H9 (cell line): ENCODE measurements around the gene OSBPL8. TPM values are rescaled to one million over a fixed set of nuclear protein-coding genes. Genes with fewer than 3 reads are reported as not detected.

ENCODE experiments used
- DNase-seq: peaks from one replicate; pipeline ENCODE4 v3.0.0-alpha.2; 2017
- H2AFZ ChIP-seq: one replicate; pipeline ENCODE4 v1.6.1; 2013; ENCODE audit warnings: mild to moderate bottlenecking, low read length, control low read depth, moderate library complexity
- H2AK5ac ChIP-seq: 2 replicates; pipeline ENCODE4 v1.6.1; 2013; ENCODE audit warnings: low read length, control low read depth, mixed read lengths; ENCODE audit not compliant: insufficient read length
- H2BK120ac ChIP-seq: one replicate; pipeline ENCODE4 v1.6.1; 2013; ENCODE audit warnings: low read depth, mild to moderate bottlenecking, low read length, control low read depth, inconsistent platforms; ENCODE audit not compliant: poor library complexity, severe bottlenecking
- H2BK12ac ChIP-seq: 2 replicates; pipeline ENCODE4 v1.6.1; 2013; ENCODE audit warnings: low read length, control low read depth, mixed read lengths, low read depth; ENCODE audit not compliant: insufficient read length
- H2BK15ac ChIP-seq: 2 replicates; pipeline ENCODE4 v1.6.1; 2013; ENCODE audit warnings: low read depth, low read length, control low read depth
- H2BK20ac ChIP-seq: one replicate; pipeline ENCODE4 v1.6.1; 2013; ENCODE audit warnings: low read depth, mild to moderate bottlenecking, low read length, control low read depth, inconsistent platforms; ENCODE audit not compliant: poor library complexity, severe bottlenecking
- H2BK5ac ChIP-seq: 2 replicates; pipeline ENCODE4 v1.6.1; 2013; ENCODE audit warnings: low read length, control low read depth, mixed read lengths; ENCODE audit not compliant: insufficient read length
- H3K14ac ChIP-seq: 2 replicates; pipeline ENCODE4 v1.6.1; 2013; ENCODE audit warnings: low read length, control low read depth; ENCODE audit not compliant: insufficient read depth
- H3K18ac ChIP-seq: 2 replicates; pipeline ENCODE4 v1.6.1; 2013; ENCODE audit warnings: low read depth, mild to moderate bottlenecking, mixed read lengths, low read length, control low read depth; ENCODE audit not compliant: insufficient read length
- H3K23ac ChIP-seq: 2 replicates; pipeline ENCODE4 v1.6.1; 2013; ENCODE audit warnings: low read length, control low read depth, mixed read lengths, low read depth; ENCODE audit not compliant: insufficient read length
- H3K23me2 ChIP-seq: 2 replicates; pipeline ENCODE4 v1.6.1; 2013; ENCODE audit warnings: low read depth, mild to moderate bottlenecking, mixed read lengths, low read length, control low read depth; ENCODE audit not compliant: insufficient read length, poor library complexity, severe bottlenecking
- H3K27ac ChIP-seq: 2 replicates; pipeline ENCODE4 v1.5.1; 2013; ENCODE audit warnings: low read length, control low read depth, mixed read lengths, low read depth; ENCODE audit not compliant: insufficient read length
- H3K27me3 ChIP-seq: 2 replicates; pipeline ENCODE4 v1.6.1; 2013; ENCODE audit warnings: low read length, control low read depth, inconsistent platforms; ENCODE audit not compliant: insufficient read depth
- H3K4ac ChIP-seq: 2 replicates; pipeline ENCODE4 v1.6.1; 2013; ENCODE audit warnings: low read depth, mild to moderate bottlenecking, control low read depth, inconsistent platforms, low read length, moderate library complexity
- H3K4me1 ChIP-seq: 2 replicates; pipeline ENCODE4 v1.6.1; 2013; ENCODE audit warnings: low read length, control low read depth, inconsistent platforms; ENCODE audit not compliant: insufficient read depth
- H3K4me2 ChIP-seq: 2 replicates; pipeline ENCODE4 v1.6.1; 2013; ENCODE audit warnings: low read length, control low read depth, mixed read lengths; ENCODE audit not compliant: insufficient read length, insufficient read depth
- H3K56ac ChIP-seq: 2 replicates; pipeline ENCODE4 v1.6.1; 2013; ENCODE audit warnings: low read depth, mild to moderate bottlenecking, mixed read lengths, low read length, control low read depth; ENCODE audit not compliant: insufficient read length
- H3K79me1 ChIP-seq: 2 replicates; pipeline ENCODE4 v1.6.1; 2013; ENCODE audit warnings: low read depth, mild to moderate bottlenecking, moderate library complexity, low read length, control low read depth, inconsistent platforms; ENCODE audit not compliant: insufficient read depth, poor library complexity, severe bottlenecking
- H3K79me2 ChIP-seq: 2 replicates; pipeline ENCODE4 v1.6.1; 2013; ENCODE audit warnings: low read length, control low read depth, inconsistent platforms; ENCODE audit not compliant: insufficient read depth
- H3K9ac ChIP-seq: 2 replicates; pipeline ENCODE4 v1.6.1; 2013; ENCODE audit warnings: low read length, control low read depth, mixed read lengths; ENCODE audit not compliant: insufficient read length; ENCODE audit errors: extremely low read depth
- H3K9me3 ChIP-seq: one replicate; pipeline ENCODE4 v1.6.1; 2013; ENCODE audit warnings: low read depth, low read length, inconsistent platforms; ENCODE audit not compliant: control insufficient read depth
- H3T11ph ChIP-seq: one replicate; pipeline ENCODE4 v1.6.1; 2013; ENCODE audit warnings: mild to moderate bottlenecking, low read length, control low read depth, inconsistent platforms
- H4K20me1 ChIP-seq: one replicate; pipeline ENCODE4 v1.6.1; 2013; ENCODE audit not compliant: control insufficient read depth, insufficient read length, insufficient read depth
- H4K5ac ChIP-seq: 2 replicates; pipeline ENCODE4 v1.6.1; 2013; ENCODE audit warnings: low read depth, mild to moderate bottlenecking, mixed read lengths, low read length, control low read depth; ENCODE audit not compliant: insufficient read length
- H4K8ac ChIP-seq: replicated peaks from 2 replicates; pipeline ENCODE4 v1.6.1; 2013; ENCODE audit warnings: low read length, control low read depth, mixed read lengths, low read depth; ENCODE audit not compliant: insufficient read length
- H4K91ac ChIP-seq: 2 replicates; pipeline ENCODE4 v1.6.1; 2013; ENCODE audit warnings: low read depth, mild to moderate bottlenecking, moderate library complexity, mixed read lengths, low read length, control low read depth; ENCODE audit not compliant: insufficient read length
- H3K27ac Mint-ChIP-seq, 3 experiments: 2 replicates in 2 of 3; 3 replicates in 1 of 3; pipeline ENCODE4 v1.8.0; 2020 to 2021; ENCODE audit warnings: mixed read lengths in 3 of 3, mild to moderate bottlenecking in 1 of 3, moderate library complexity in 1 of 3
- H3K27me3 Mint-ChIP-seq: 2 replicates; pipeline ENCODE4 v1.8.0; 2021; ENCODE audit warnings: low read depth, mild to moderate bottlenecking, moderate library complexity, mixed read lengths
- H3K36me3 Mint-ChIP-seq, 3 experiments: 2 replicates in 2 of 3; 3 replicates in 1 of 3; pipeline ENCODE4 v1.8.0; 2020 to 2021; ENCODE audit warnings: low read depth in 3 of 3, mixed read lengths in 3 of 3; ENCODE audit not compliant: insufficient read depth in 1 of 3
- H3K4me1 Mint-ChIP-seq, 2 experiments: 2 replicates each; pipeline ENCODE4 v1.8.0; 2020; ENCODE audit warnings: mixed read lengths in 2 of 2
- H3K4me3 Mint-ChIP-seq, 2 experiments: 2 replicates in 1 of 2; 3 replicates in 1 of 2; pipeline ENCODE4 v1.8.0; 2020 to 2021; ENCODE audit warnings: mild to moderate bottlenecking in 2 of 2, mixed read lengths in 2 of 2, moderate library complexity in 1 of 2
- H3K9me3 Mint-ChIP-seq, 2 experiments: 2 replicates in 1 of 2; 3 replicates in 1 of 2; pipeline ENCODE4 v1.8.0; 2020; ENCODE audit warnings: mild to moderate bottlenecking in 2 of 2, mixed read lengths in 2 of 2, moderate library complexity in 1 of 2
- WGBS: extraction: QIAGEN DNeasy Blood & Tissue Kit; methylation state at CpG from one replicate; pipeline ENCODE4 v1.1.7; 2013; ENCODE audit warnings: missing lambda C conversion rate, low lambda C conversion rate, mixed read lengths; ENCODE audit not compliant: insufficient read length; ENCODE audit errors: extremely low coverage; 5-methylcytosine and 5-hydroxymethylcytosine counted together
- total RNA-seq: library from RNA; stranded (reverse); gene quantifications from 2 replicates; pipeline ENCODE4 v1.2.1, GENCODE V29; 2021
- TF ChIP-seq, protein P1 (sequence below): fragments of 200-600 bp; sonication (generic); conservative IDR thresholded peaks from 3 replicates; pipeline ENCODE4 v1.8.0; 2021; ENCODE audit warnings: antibody characterized with exemption, mild to moderate bottlenecking

Gene OSBPL8
- total RNA-seq, 1 experiment from 2014 or later, result 61.2 TPM

DNA sequence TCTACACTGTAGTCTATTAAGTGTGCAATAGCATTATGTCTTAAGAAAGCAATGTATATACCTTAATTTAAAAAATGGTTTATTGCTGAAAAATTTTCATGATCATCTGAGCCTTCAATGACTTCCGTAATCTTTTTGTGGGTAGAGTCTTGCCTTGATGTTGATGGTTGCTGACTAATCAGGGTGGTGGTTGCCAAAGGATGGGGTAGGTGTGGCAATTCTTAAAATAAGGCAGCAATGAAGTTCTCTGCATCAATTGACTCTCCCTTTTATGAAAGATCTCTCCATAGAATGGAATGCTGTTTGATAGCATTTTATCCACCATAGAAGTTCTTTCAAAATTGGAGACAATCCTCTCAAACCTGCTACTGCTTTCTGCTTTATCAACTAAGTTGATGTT, 252.5 kb downstream of the OSBPL8 start:
- TF ChIP-seq, protein P1, sequence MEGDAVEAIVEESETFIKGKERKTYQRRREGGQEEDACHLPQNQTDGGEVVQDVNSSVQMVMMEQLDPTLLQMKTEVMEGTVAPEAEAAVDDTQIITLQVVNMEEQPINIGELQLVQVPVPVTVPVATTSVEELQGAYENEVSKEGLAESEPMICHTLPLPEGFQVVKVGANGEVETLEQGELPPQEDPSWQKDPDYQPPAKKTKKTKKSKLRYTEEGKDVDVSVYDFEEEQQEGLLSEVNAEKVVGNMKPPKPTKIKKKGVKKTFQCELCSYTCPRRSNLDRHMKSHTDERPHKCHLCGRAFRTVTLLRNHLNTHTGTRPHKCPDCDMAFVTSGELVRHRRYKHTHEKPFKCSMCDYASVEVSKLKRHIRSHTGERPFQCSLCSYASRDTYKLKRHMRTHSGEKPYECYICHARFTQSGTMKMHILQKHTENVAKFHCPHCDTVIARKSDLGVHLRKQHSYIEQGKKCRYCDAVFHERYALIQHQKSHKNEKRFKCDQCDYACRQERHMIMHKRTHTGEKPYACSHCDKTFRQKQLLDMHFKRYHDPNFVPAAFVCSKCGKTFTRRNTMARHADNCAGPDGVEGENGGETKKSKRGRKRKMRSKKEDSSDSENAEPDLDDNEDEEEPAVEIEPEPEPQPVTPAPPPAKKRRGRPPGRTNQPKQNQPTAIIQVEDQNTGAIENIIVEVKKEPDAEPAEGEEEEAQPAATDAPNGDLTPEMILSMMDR, result no peak
- Histone ChIP-seq H3T11ph (no peak overlapping the region), H3K27me3 (no peaks in the 10 kb centered on the region), H3K4ac (no peak overlapping the region), H2BK20ac (no peak overlapping the region), H3K79me2 (no peaks in the 10 kb centered on the region), H2BK15ac (no peak overlapping the region), H2BK5ac (no peak overlapping the region), H2AK5ac (no peak overlapping the region), H2BK120ac (no peak overlapping the region), H4K5ac (no peak overlapping the region), H4K20me1 (no peaks in the 10 kb centered on the region), H3K27ac (no peak overlapping the region), H3K56ac (no peak overlapping the region), H3K18ac (no peak overlapping the region), H4K8ac (no peak overlapping the region), H3K23me2 (no peaks in the 10 kb centered on the region), H2BK12ac (no peak overlapping the region), H3K23ac (no peak overlapping the region), H3K9ac (no peak overlapping the region), H3K9me3 (no peaks in the 10 kb centered on the region), H2AFZ (no peak overlapping the region), H3K14ac (no peak overlapping the region), H3K79me1 (no peaks in the 10 kb centered on the region), H3K4me2 (no peak overlapping the region), H3K4me1 (0 out of 2 replicates have a peak, but pooled peaks cover 1% of the 10 kb centered on the region), H4K91ac (no peak overlapping the region)
- Mint-ChIP-seq H3K27me3 (peaks cover 3% of the 10 kb centered on the region; the same call in 1 of the 2 replicates), H3K27ac (no peak overlapping the region), H3K4me3 (no peak overlapping the region), H3K36me3 (no peaks in the 10 kb centered on the region), H3K9me3 (no peaks in the 10 kb centered on the region), H3K4me1 (peaks cover 4% of the 10 kb centered on the region in 2 experiments)
- DNase-seq, result no peak
- no CpG with 5 or more reads among the region's 1 CpG for WGBS
